DOHH2 (cell line): ENCODE measurements around the gene SCN4A.

Source experiments
- EZH2phosphoT487 ChIP-seq: fragments of 200-600 bp; sonication (generic); IDR thresholded peaks from 2 replicates; pipeline ENCODE4 v1.6.1; 2017; ENCODE audit warnings: borderline replicate concordance, mild to moderate bottlenecking, antibody characterized with exemption, low read length, moderate library complexity, mixed read lengths
- TF ChIP-seq, protein P1 (sequence below): fragments of 200-600 bp; sonication (generic); IDR thresholded peaks from one replicate; pipeline ENCODE4 v1.5.1; 2014; ENCODE audit warnings: antibody characterized with exemption, mild to moderate bottlenecking, low read depth, low read length; ENCODE audit not compliant: poor library complexity, severe bottlenecking

GRCh38 chr17:63989622-63990345, 17.1 kb upstream of the SCN4A start:
- TF ChIP-seq, protein P1, sequence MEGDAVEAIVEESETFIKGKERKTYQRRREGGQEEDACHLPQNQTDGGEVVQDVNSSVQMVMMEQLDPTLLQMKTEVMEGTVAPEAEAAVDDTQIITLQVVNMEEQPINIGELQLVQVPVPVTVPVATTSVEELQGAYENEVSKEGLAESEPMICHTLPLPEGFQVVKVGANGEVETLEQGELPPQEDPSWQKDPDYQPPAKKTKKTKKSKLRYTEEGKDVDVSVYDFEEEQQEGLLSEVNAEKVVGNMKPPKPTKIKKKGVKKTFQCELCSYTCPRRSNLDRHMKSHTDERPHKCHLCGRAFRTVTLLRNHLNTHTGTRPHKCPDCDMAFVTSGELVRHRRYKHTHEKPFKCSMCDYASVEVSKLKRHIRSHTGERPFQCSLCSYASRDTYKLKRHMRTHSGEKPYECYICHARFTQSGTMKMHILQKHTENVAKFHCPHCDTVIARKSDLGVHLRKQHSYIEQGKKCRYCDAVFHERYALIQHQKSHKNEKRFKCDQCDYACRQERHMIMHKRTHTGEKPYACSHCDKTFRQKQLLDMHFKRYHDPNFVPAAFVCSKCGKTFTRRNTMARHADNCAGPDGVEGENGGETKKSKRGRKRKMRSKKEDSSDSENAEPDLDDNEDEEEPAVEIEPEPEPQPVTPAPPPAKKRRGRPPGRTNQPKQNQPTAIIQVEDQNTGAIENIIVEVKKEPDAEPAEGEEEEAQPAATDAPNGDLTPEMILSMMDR, result no peak
- TF ChIP-seq EZH2phosphoT487, result no peak
